CMK (cell line): ENCODE measurements around the gene SIPA1L3.

Experiments
- DNase-seq: peaks from one replicate; pipeline ENCODE4 v3.0.0-alpha.2; 2010; ENCODE audit warnings: low read depth

Gene SIPA1L3

GRCh38 chr19:37975596-37976515 lies 68.8 kb downstream of the SIPA1L3 start:
- DNase-seq, result no peak

GRCh38 chr19:37977391-37977790 lies 70.4 kb downstream of the SIPA1L3 start:
- DNase-seq, result no peak

GRCh38 chr19:37977992-37978391 lies 71.0 kb downstream of the SIPA1L3 start:
- no peak for DNase-seq

GRCh38 chr19:37979547-37980082 lies 72.6 kb downstream of the SIPA1L3 start:
- no peak for DNase-seq

GRCh38 chr19:37980419-37981170 lies 73.6 kb downstream of the SIPA1L3 start:
- DNase-seq, result no peak

GRCh38 chr19:37981785-37982475 lies 74.9 kb downstream of the SIPA1L3 start:
- no peak for DNase-seq

- no peak for DNase-seq
Measured at GRCh38 chr19:37982655-37983054, 75.6 kb downstream of the SIPA1L3 start.

GRCh38 chr19:37983153-37983552 lies 76.1 kb downstream of the SIPA1L3 start:
- DNase-seq, result no peak

GRCh38 chr19:37983916-37984315 lies 76.9 kb downstream of the SIPA1L3 start:
- DNase-seq, result no peak

GRCh38 chr19:37986048-37986750 lies 79.2 kb downstream of the SIPA1L3 start:
- DNase-seq, result no peak

- no peak for DNase-seq
Measured at GRCh38 chr19:37987356-37988332, 80.6 kb downstream of the SIPA1L3 start.

- no peak for DNase-seq
Measured at GRCh38 chr19:37988758-37989635, 82.0 kb downstream of the SIPA1L3 start.

GRCh38 chr19:37989855-37990254 lies 82.8 kb downstream of the SIPA1L3 start:
- DNase-seq, result no peak

- no peak for DNase-seq
Measured at GRCh38 chr19:37990362-37990761, 83.4 kb downstream of the SIPA1L3 start.

GRCh38 chr19:37991176-37991835 lies 84.3 kb downstream of the SIPA1L3 start:
- DNase-seq, result no peak

- DNase-seq, result no peak
Measured at GRCh38 chr19:37991841-37992248, 84.8 kb downstream of the SIPA1L3 start.

- DNase-seq, result no peak
Measured at GRCh38 chr19:37992761-37993160, 85.8 kb downstream of the SIPA1L3 start.

GRCh38 chr19:37994823-37995130 lies 87.8 kb downstream of the SIPA1L3 start:
- no peak for DNase-seq

- DNase-seq, result no peak
Measured at GRCh38 chr19:37995346-37995745, 88.3 kb downstream of the SIPA1L3 start.
